Measurements from ENCODE around the gene ZNF446. TPM values are rescaled to one million over a fixed set of nuclear protein-coding genes. Genes with fewer than 3 reads are reported as not detected.
"Not testable (repeated sequence)": the region's sequence is repeated elsewhere in the genome, so short reads cannot be mapped to it uniquely, and the experiment has no call there.

Gene ZNF446
- total and polyA plus RNA-seq, 2 experiments from 2014 or later: 5.8 to 17.8 TPM

DNA sequence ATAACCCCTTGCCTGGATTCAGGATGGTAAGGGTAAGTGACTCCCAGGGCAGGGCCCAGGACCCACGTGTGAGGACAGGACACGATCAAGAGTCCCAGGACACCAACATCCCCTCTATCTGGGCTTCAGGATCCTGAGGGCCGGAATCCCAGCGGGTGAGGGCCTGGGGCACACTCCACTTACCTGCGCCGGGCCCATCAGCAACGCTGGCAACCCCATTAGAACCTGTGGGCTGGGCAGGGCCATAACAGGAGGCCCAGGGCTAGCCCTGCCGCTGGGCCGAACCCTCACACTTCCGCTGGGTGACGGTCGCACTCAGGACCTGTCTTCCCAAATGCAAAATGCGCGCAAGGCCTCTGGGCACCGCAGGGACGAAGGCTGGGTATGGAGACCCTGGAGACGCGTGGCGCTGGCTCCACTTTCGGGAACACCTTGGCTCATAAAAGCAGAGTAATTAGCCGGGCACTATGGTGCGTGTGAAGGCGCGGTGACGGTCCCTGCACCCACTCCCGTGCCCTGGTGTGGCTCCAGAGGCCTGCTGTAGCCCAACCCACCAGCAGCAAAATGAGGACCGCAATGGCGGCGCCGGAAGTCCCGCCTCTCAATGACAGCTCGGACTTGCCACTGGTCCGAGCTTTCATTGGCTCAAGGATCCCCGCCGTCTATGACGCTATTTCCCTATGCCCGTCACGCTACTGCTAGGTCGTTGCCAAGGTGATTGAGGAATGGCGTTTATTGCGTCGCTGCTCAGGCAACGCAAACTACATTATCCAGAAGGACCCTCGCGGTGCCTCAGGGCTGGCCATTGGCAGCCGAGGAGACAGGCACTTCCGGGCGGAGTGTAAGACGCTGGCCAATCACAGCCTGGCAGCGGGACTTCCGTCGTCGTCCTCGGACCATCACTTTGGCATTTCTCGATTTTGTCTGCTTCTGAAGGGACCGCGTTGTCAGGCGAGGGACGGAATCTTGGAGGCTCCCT is 36.3 kb upstream of the ZNF446 start, which contains the start of gene ZNF132:
Gene ZNF132 (minus strand): TSS at position 578 of the 979 bp plus-strand sequence. CDS start 332 bp downstream, at position 246.
- in situ Hi-C loops (cut with MboI): no loop called here
- H3K79me2 ChIP-seq (ENCODE audit: insufficient read depth): peaks cover 27% of the 10 kb centered on the region
- H3K27ac ChIP-seq: peak within 1 kb of the TSS; percentile 67
- 7% methylated on average over 56 to 58 of the region's 59 CpGs for WGBS, 2 experiments (ENCODE audit: low coverage in 1 of 2, low lambda C conversion rate in 2 of 2, missing lambda C conversion rate in 2 of 2)
- peak within 1 kb of the TSS; percentile 84 for H3K9ac ChIP-seq
- TF ChIP-seq EZH2 (IDR thresholded peaks at IDR 0.05; ENCODE audit: insufficient read depth, poor library complexity, severe bottlenecking): no peak
- TF ChIP-seq EZH2phosphoT487 (IDR thresholded peaks at IDR 0.05; ENCODE audit: insufficient read depth, low read depth): no peak
- peak within 1 kb of the TSS; percentile 79 for H3K4me3 ChIP-seq
- H2AFZ ChIP-seq: peak within 1 kb of the TSS; percentile 95
- H3F3A ChIP-seq (ENCODE audit: insufficient read depth): no peaks in the 10 kb centered on the region
- DNase-seq: peak; percentile 100
- no peaks in the 10 kb centered on the region for H4K20me1 ChIP-seq (ENCODE audit: insufficient read depth)
- peaks cover 4% of the 10 kb centered on the region; the same call in 1 of the 2 replicates for H3K4me1 ChIP-seq (ENCODE audit: insufficient read depth)
- no peaks in the 10 kb centered on the region for H3K9me2 ChIP-seq (ENCODE audit: insufficient read depth)
- no peaks in the 10 kb centered on the region for H3K27me3 ChIP-seq (replicated peaks; ENCODE audit: insufficient read depth)
- no peaks in the 10 kb centered on the region for H3K9me3 ChIP-seq (ENCODE audit: low read depth)
- peak within 1 kb of the TSS; percentile 93 for H3K4me2 ChIP-seq (ENCODE audit: unreplicated experiment)
- H3K36me3 ChIP-seq (ENCODE audit: low read depth): peaks cover 20% of the 10 kb centered on the region

DNA sequence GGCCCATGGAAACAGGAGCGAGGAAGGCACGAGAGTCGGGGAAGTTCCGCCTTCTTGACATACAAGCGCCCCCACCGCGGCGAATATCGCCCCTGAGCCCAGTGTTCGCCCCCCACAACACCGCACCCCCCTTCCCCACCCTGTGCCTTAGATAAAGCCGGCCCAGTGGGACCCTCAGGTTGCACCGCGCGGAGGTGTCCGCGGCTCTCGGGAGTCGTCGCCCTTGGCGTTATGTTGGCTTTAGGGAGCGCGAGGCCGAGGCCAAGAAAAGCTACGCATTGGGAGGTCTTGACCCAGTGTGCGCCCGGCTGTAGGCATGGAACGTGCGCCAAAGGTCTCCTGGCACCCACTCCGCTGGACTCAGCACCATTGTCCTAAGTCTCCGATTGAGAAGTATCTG is 35.6 kb upstream of the ZNF446 start:
- H3K27ac ChIP-seq: peak overlapping the region; percentile 67
- TF ChIP-seq EZH2phosphoT487 (IDR thresholded peaks at IDR 0.05; ENCODE audit: insufficient read depth, low read depth): no peak
- TF ChIP-seq EZH2 (IDR thresholded peaks at IDR 0.05; ENCODE audit: insufficient read depth, poor library complexity, severe bottlenecking): no peak
- WGBS, 2 experiments (ENCODE audit: low coverage in 1 of 2, low lambda C conversion rate in 2 of 2, missing lambda C conversion rate in 2 of 2): 25 to 26% methylated on average over 20 to 29 of the region's 31 CpGs
- in situ Hi-C loops (cut with MboI): no loop called here
- no peaks in the 10 kb centered on the region for H3K27me3 ChIP-seq (replicated peaks; ENCODE audit: insufficient read depth)
- H2AFZ ChIP-seq: peak overlapping the region; percentile 95
- peak overlapping the region; percentile 79 for H3K4me3 ChIP-seq
- H3K9ac ChIP-seq: peak overlapping the region; percentile 77
- H3F3A ChIP-seq (ENCODE audit: insufficient read depth): no peaks in the 10 kb centered on the region
- no peaks in the 10 kb centered on the region for H3K9me3 ChIP-seq (ENCODE audit: low read depth)
- peak overlapping the region; percentile 93 for H3K4me2 ChIP-seq (ENCODE audit: unreplicated experiment)
- peaks cover 27% of the 10 kb centered on the region for H3K79me2 ChIP-seq (ENCODE audit: insufficient read depth)
- peaks cover 4% of the 10 kb centered on the region; the same call in 1 of the 2 replicates for H3K4me1 ChIP-seq (ENCODE audit: insufficient read depth)
- peaks cover 13% of the 10 kb centered on the region for H3K36me3 ChIP-seq (ENCODE audit: low read depth)
- no peaks in the 10 kb centered on the region for H4K20me1 ChIP-seq (ENCODE audit: insufficient read depth)
- DNase-seq: peak; percentile 13
- H3K9me2 ChIP-seq (ENCODE audit: insufficient read depth): no peaks in the 10 kb centered on the region

DNA sequence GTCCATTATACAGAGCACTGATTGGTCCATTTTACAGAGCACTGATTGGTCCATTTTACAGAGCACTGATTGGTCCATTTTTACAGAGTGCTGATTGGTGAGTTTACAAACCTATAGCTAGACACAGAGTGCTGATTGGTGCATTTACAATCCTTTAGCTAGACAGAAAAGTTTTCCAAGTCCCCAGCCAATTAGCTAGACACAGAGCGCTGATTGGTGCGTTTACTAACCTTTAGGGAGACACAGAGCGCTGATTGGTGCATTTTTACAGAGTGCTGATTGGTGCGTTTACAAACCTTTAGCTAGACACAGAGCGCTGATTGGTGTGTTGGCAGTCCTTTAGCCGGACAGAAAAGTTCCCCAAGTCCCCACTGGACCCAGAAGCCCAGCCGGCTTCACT is 33.2 kb upstream of the ZNF446 start:
- in situ Hi-C loops (cut with MboI); H3K9ac ChIP-seq; H3K9me2 ChIP-seq (ENCODE audit: insufficient read depth); H3F3A ChIP-seq (ENCODE audit: insufficient read depth); DNase-seq; H3K4me2 ChIP-seq (ENCODE audit: unreplicated experiment); H4K20me1 ChIP-seq (ENCODE audit: insufficient read depth); H3K27me3 ChIP-seq (replicated peaks; ENCODE audit: insufficient read depth); H3K4me1 ChIP-seq (ENCODE audit: insufficient read depth); H2AFZ ChIP-seq; H3K9me3 ChIP-seq (ENCODE audit: low read depth); H3K36me3 ChIP-seq (ENCODE audit: low read depth); H3K27ac ChIP-seq; H3K4me3 ChIP-seq: not testable (repeated sequence)
- 64 to 68% methylated on average over 7 of the region's 7 CpGs for WGBS, 2 experiments (ENCODE audit: low coverage in 1 of 2, low lambda C conversion rate in 2 of 2, missing lambda C conversion rate in 2 of 2)
- peaks cover 18% of the 10 kb centered on the region for H3K79me2 ChIP-seq (ENCODE audit: insufficient read depth)

DNA sequence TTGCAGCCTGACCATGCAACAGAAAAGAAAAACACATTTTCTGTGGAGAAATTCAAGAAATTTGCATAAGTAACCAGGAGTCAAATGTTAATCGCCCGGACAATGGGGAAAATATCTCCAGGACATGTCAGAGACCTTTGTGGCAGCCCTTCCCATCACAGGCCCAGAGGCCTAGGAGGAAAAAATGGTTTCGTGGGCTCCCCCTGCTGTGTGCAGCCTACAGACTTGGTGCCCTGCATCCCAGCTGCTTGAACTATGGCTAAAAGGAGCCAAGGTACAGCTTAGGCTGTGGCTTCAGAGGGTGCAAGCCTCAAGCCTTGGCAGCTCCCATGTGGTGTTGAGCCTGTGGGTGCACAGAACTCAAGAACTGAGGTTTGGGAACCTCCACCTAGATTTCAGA is 27.3 kb upstream of the ZNF446 start:
- H3K79me2 ChIP-seq (ENCODE audit: insufficient read depth); H3K9ac ChIP-seq; H3K9me3 ChIP-seq (ENCODE audit: low read depth); DNase-seq; H3K27ac ChIP-seq; H4K20me1 ChIP-seq (ENCODE audit: insufficient read depth); H3K9me2 ChIP-seq (ENCODE audit: insufficient read depth); H3K27me3 ChIP-seq (replicated peaks; ENCODE audit: insufficient read depth); H3K4me2 ChIP-seq (ENCODE audit: unreplicated experiment); H3F3A ChIP-seq (ENCODE audit: insufficient read depth); in situ Hi-C loops (cut with MboI); H3K36me3 ChIP-seq (ENCODE audit: low read depth); H3K4me1 ChIP-seq (ENCODE audit: insufficient read depth); H2AFZ ChIP-seq; H3K4me3 ChIP-seq: not testable (repeated sequence)
- WGBS, 2 experiments (ENCODE audit: low coverage in 1 of 2, low lambda C conversion rate in 2 of 2, missing lambda C conversion rate in 2 of 2): 8 to 16% methylated on average over 3 of the region's 3 CpGs

DNA sequence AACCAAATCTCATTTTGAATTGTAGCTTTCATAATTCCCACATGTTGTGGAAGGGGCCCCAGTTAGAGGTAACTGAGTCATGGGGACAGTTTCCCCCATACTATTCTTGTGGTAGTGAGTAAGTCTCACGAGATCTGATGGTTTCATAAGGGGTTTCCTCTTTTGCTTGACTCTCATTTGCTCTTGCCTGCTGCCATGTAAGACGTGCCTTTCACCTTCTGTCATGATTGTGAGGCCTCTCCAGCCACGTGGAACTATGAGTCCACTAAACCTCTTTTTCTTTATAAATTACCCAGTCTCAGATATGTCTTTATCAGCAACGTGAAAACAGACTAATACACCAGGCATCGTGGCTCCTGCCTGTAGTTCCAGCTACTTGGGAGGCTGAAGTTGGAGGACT is 26.2 kb upstream of the ZNF446 start:
- DNase-seq; H3K9me3 ChIP-seq (ENCODE audit: low read depth); H3K9ac ChIP-seq; H3K79me2 ChIP-seq (ENCODE audit: insufficient read depth); H4K20me1 ChIP-seq (ENCODE audit: insufficient read depth); H3K36me3 ChIP-seq (ENCODE audit: low read depth); H3K4me3 ChIP-seq; H3F3A ChIP-seq (ENCODE audit: insufficient read depth); H3K4me2 ChIP-seq (ENCODE audit: unreplicated experiment); H3K27ac ChIP-seq; in situ Hi-C loops (cut with MboI); H3K27me3 ChIP-seq (replicated peaks; ENCODE audit: insufficient read depth); H3K4me1 ChIP-seq (ENCODE audit: insufficient read depth); H2AFZ ChIP-seq; H3K9me2 ChIP-seq (ENCODE audit: insufficient read depth): not testable (repeated sequence)
- WGBS, 2 experiments (ENCODE audit: low coverage in 1 of 2, low lambda C conversion rate in 2 of 2, missing lambda C conversion rate in 2 of 2): 26 to 28% methylated on average over 5 of the region's 5 CpGs

Data from GM23248 (cell line).